GM23338 (cell line): ENCODE data around the gene SLC66A1. TPM values are rescaled to one million over a fixed set of nuclear protein-coding genes. Genes with fewer than 3 reads are reported as not detected.

ENCODE experiments used
- ATAC-seq: fragments of 200-7000 bp; cut with Tn5 transposase; 3 replicates; pipeline ENCODE4 v1.9.1; 2020
- DNase-seq: peaks from one replicate; pipeline ENCODE4 v3.0.0-alpha.2; 2015; ENCODE audit warnings: low spot score
- H2AFZ ChIP-seq: fragments of 200-600 bp; sonication (generic); 2 replicates; pipeline ENCODE4 v1.8.0; 2016; ENCODE audit warnings: antibody characterized with exemption, mild to moderate bottlenecking, moderate library complexity
- H3F3A ChIP-seq: fragments of 200-600 bp; sonication (generic); replicated peaks from 2 replicates; pipeline ENCODE4 v1.8.0; 2017; ENCODE audit warnings: antibody characterized with exemption, mixed run types, low read depth
- H3K27ac ChIP-seq: fragments of 200-600 bp; sonication (generic); 2 replicates; pipeline ENCODE4 v1.6.1; 2016; ENCODE audit warnings: low read depth
- H3K27me3 ChIP-seq: fragments of 200-600 bp; sonication (generic); 2 replicates; pipeline ENCODE4 v1.8.0; 2016; ENCODE audit warnings: mild to moderate bottlenecking, mixed run types, moderate library complexity; ENCODE audit not compliant: insufficient read depth
- H3K36me3 ChIP-seq: fragments of 200-600 bp; sonication (generic); 2 replicates; pipeline ENCODE4 v1.8.0; 2016; ENCODE audit warnings: mild to moderate bottlenecking; ENCODE audit not compliant: insufficient read depth
- H3K4me1 ChIP-seq: fragments of 200-600 bp; sonication (generic); 2 replicates; pipeline ENCODE4 v1.8.0; 2016; ENCODE audit warnings: mild to moderate bottlenecking, moderate library complexity; ENCODE audit not compliant: insufficient read depth
- H3K4me2 ChIP-seq: fragments of 200-600 bp; sonication (generic); 2 replicates; pipeline ENCODE4 v1.7.1; 2017; ENCODE audit warnings: mixed run types
- H3K4me3 ChIP-seq: fragments of 200-600 bp; sonication (generic); 2 replicates; pipeline ENCODE4 v1.6.1; 2016; ENCODE audit warnings: mixed run types
- H3K79me2 ChIP-seq: fragments of 200-600 bp; sonication (generic); replicated peaks from 2 replicates; pipeline ENCODE4 v1.8.0; 2017; ENCODE audit warnings: mild to moderate bottlenecking; ENCODE audit not compliant: insufficient read depth
- H3K9me2 ChIP-seq: fragments of 200-600 bp; sonication (generic); 2 replicates; pipeline ENCODE4 v1.8.0; 2017; ENCODE audit not compliant: insufficient read depth
- H4K20me1 ChIP-seq: fragments of 200-600 bp; sonication (generic); replicated peaks from 2 replicates; pipeline ENCODE4 v1.8.0; 2017; ENCODE audit warnings: mild to moderate bottlenecking; ENCODE audit not compliant: insufficient read depth
- H3K27ac Mint-ChIP-seq: 2 replicates; pipeline ENCODE4 v1.8.0; 2020; ENCODE audit warnings: inconsistent platforms, mild to moderate bottlenecking, moderate library complexity, mixed read lengths
- H3K27me3 Mint-ChIP-seq: 3 replicates; pipeline ENCODE4 v1.8.0; 2022; ENCODE audit warnings: low read depth, mild to moderate bottlenecking, moderate library complexity, mixed read lengths, inconsistent platforms; ENCODE audit not compliant: insufficient read depth, poor library complexity
- H3K36me3 Mint-ChIP-seq: 3 replicates; pipeline ENCODE4 v1.8.0; 2021; ENCODE audit warnings: low read depth, mild to moderate bottlenecking, inconsistent platforms, moderate library complexity, mixed read lengths
- H3K4me1 Mint-ChIP-seq: 3 replicates; pipeline ENCODE4 v1.8.0; 2020; ENCODE audit warnings: mild to moderate bottlenecking, inconsistent platforms, mixed read lengths
- H3K4me3 Mint-ChIP-seq: 3 replicates; pipeline ENCODE4 v1.8.0; 2021; ENCODE audit warnings: moderate library complexity, mild to moderate bottlenecking, inconsistent platforms, mixed read lengths
- H3K9me3 Mint-ChIP-seq: 3 replicates; pipeline ENCODE4 v1.8.0; 2020; ENCODE audit warnings: moderate library complexity, mild to moderate bottlenecking, inconsistent platforms, mixed read lengths
- CTCF ChIP-seq, 2 experiments: fragments of 200-600 bp in 1 of 2; sonication (generic) in 1 of 2; conservative IDR thresholded peaks; 2 replicates each; pipeline versions ENCODE4 v1.5.1 to v1.6.1; 2016 to 2017; ENCODE audit warnings: antibody characterized with exemption in 2 of 2, low read depth in 2 of 2, mild to moderate bottlenecking in 2 of 2, moderate library complexity in 1 of 2
- EZH2 ChIP-seq: fragments of 200-600 bp; sonication (generic); IDR thresholded peaks from one replicate; pipeline ENCODE4 v1.8.0; 2017; ENCODE audit warnings: antibody characterized with exemption, mild to moderate bottlenecking, low read depth; ENCODE audit not compliant: unreplicated experiment
- EZH2phosphoT487 ChIP-seq: fragments of 200-600 bp; sonication (generic); IDR thresholded peaks from one replicate; pipeline ENCODE4 v1.8.1; 2018; ENCODE audit warnings: antibody characterized with exemption; ENCODE audit not compliant: unreplicated experiment
- NANOG ChIP-seq: IDR thresholded peaks from 2 replicates; pipeline ENCODE4 v1.6.1; 2016; ENCODE audit warnings: antibody characterized with exemption, borderline replicate concordance
- POLR2AphosphoS5 ChIP-seq: IDR thresholded peaks from 2 replicates; pipeline ENCODE4 v1.6.1; 2016; ENCODE audit warnings: antibody characterized with exemption, low read depth
- STAT1 ChIP-seq: IDR thresholded peaks from one replicate; pipeline ENCODE4 v1.6.1; 2016; ENCODE audit warnings: antibody characterized with exemption; ENCODE audit not compliant: unreplicated experiment
- ZNF114 ChIP-seq: fragments of 250-450 bp; sonication (Bioruptor Pico); IDR thresholded peaks from 2 replicates; pipeline ENCODE4 v1.5.0; 2020; ENCODE audit warnings: mild to moderate bottlenecking, moderate library complexity
- ZNF331 ChIP-seq: fragments of 250-450 bp; sonication (Bioruptor Pico); IDR thresholded peaks from 2 replicates; pipeline ENCODE4 v1.5.0; 2020; ENCODE audit warnings: low read depth, mild to moderate bottlenecking, moderate library complexity
- polyA plus RNA-seq: library from polyadenylated mRNA; unstranded; fragments of >200 nt; fragmentation: Nextera tagmentation; extraction: Ambion mirVana; gene quantifications from 2 replicates; pipeline ENCODE4 v1.2.1, GENCODE V29; 2016
- total RNA-seq: library from RNA; depleted of rRNA; stranded (reverse); fragments of >200 nt; shearing (Covaris generic); gene quantifications from 2 replicates; pipeline ENCODE4 v1.2.3, GENCODE V29; 2014
- TF ChIP-seq, protein P1 (sequence below): IDR thresholded peaks from 2 replicates; pipeline ENCODE4 v1.6.1; 2016; ENCODE audit warnings: antibody characterized with exemption
- TF ChIP-seq, protein P2 (sequence below): IDR thresholded peaks from one replicate; pipeline ENCODE4 v1.6.1; 2018; ENCODE audit warnings: antibody characterized with exemption; ENCODE audit not compliant: unreplicated experiment

Gene SLC66A1
- total and polyA plus RNA-seq, 2 experiments from 2014 or later: 6.9 to 19.7 TPM

GRCh38 chr1:19328486-19328885, 16.4 kb downstream of the SLC66A1 start:
- Mint-ChIP-seq H3K4me3 (no peak overlapping the region), H3K9me3 (no peaks in the 10 kb centered on the region), H3K27me3 (peaks cover 8% of the 10 kb centered on the region), H3K27ac (no peak overlapping the region), H3K4me1 (no peaks in the 10 kb centered on the region), H3K36me3 (peaks cover 9% of the 10 kb centered on the region)
- Histone ChIP-seq H3F3A (no peaks in the 10 kb centered on the region), H3K4me1 (no peaks in the 10 kb centered on the region), H3K4me2 (no peak overlapping the region), H2AFZ (no peak overlapping the region), H4K20me1 (no peaks in the 10 kb centered on the region; the same call in 1 of the 2 replicates), H3K36me3 (no peaks in the 10 kb centered on the region), H3K27me3 (no peaks in the 10 kb centered on the region), H3K79me2 (no peaks in the 10 kb centered on the region), H3K27ac (no peak overlapping the region), H3K4me3 (no peak overlapping the region), H3K9me2 (no peaks in the 10 kb centered on the region)
- ATAC-seq: no peak
- no peak for DNase-seq
- TF ChIP-seq CTCF (conservative IDR thresholded peaks at IDR 0.05; ENCODE audit: low read depth in 2 of 2): no peak
- no peak for TF ChIP-seq NANOG

DNA sequence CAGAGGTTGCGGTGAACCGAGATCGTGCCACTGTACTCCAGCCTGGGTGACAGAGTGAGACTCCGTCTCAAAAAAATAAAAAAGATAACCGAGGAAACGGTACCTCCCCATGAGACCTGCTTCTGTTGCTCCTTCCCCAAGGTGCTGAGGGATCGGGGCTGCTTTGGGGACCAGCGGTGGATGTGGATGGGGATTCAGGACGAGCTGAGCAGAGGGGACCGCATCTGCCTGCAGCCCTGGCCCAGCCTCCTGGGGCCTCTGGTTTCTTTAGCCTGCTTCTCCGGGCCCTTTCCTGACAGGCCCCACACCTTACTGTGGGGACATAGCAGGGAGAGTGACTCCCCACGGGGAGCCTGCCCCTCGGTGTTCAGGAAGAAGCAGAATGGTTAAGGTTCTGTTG, 17.1 kb downstream of the SLC66A1 start:
- no peaks in the 10 kb centered on the region for H3K36me3 ChIP-seq
- H3F3A ChIP-seq: no peaks in the 10 kb centered on the region
- no peak overlapping the region for H2AFZ ChIP-seq
- no peaks in the 10 kb centered on the region; the same call in 1 of the 2 replicates for H4K20me1 ChIP-seq
- no peaks in the 10 kb centered on the region for H3K27me3 ChIP-seq
- no peak overlapping the region for H3K4me3 ChIP-seq
- DNase-seq (no peak), ATAC-seq (no peak)
- TF ChIP-seq EZH2phosphoT487: no peak
- TF ChIP-seq, protein P1, sequence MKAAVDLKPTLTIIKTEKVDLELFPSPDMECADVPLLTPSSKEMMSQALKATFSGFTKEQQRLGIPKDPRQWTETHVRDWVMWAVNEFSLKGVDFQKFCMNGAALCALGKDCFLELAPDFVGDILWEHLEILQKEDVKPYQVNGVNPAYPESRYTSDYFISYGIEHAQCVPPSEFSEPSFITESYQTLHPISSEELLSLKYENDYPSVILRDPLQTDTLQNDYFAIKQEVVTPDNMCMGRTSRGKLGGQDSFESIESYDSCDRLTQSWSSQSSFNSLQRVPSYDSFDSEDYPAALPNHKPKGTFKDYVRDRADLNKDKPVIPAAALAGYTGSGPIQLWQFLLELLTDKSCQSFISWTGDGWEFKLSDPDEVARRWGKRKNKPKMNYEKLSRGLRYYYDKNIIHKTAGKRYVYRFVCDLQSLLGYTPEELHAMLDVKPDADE: no peak
- TF ChIP-seq, protein P2, sequence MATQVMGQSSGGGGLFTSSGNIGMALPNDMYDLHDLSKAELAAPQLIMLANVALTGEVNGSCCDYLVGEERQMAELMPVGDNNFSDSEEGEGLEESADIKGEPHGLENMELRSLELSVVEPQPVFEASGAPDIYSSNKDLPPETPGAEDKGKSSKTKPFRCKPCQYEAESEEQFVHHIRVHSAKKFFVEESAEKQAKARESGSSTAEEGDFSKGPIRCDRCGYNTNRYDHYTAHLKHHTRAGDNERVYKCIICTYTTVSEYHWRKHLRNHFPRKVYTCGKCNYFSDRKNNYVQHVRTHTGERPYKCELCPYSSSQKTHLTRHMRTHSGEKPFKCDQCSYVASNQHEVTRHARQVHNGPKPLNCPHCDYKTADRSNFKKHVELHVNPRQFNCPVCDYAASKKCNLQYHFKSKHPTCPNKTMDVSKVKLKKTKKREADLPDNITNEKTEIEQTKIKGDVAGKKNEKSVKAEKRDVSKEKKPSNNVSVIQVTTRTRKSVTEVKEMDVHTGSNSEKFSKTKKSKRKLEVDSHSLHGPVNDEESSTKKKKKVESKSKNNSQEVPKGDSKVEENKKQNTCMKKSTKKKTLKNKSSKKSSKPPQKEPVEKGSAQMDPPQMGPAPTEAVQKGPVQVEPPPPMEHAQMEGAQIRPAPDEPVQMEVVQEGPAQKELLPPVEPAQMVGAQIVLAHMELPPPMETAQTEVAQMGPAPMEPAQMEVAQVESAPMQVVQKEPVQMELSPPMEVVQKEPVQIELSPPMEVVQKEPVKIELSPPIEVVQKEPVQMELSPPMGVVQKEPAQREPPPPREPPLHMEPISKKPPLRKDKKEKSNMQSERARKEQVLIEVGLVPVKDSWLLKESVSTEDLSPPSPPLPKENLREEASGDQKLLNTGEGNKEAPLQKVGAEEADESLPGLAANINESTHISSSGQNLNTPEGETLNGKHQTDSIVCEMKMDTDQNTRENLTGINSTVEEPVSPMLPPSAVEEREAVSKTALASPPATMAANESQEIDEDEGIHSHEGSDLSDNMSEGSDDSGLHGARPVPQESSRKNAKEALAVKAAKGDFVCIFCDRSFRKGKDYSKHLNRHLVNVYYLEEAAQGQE: no peak
- TF ChIP-seq ZNF114 (CRISPR knock-in tag): no peak
- TF ChIP-seq POLR2AphosphoS5: no peak
- no peak for TF ChIP-seq STAT1
- no peak for TF ChIP-seq EZH2
- TF ChIP-seq CTCF (conservative IDR thresholded peaks at IDR 0.05; ENCODE audit: low read depth in 2 of 2): no peak
- no peak for TF ChIP-seq NANOG
- no peak for TF ChIP-seq ZNF331
- H3K4me1 Mint-ChIP-seq: no peaks in the 10 kb centered on the region
- H3K27ac ChIP-seq: no peak overlapping the region
- H3K4me2 ChIP-seq: no peak overlapping the region
- H3K9me2 ChIP-seq: no peaks in the 10 kb centered on the region
- H3K9me3 Mint-ChIP-seq: no peaks in the 10 kb centered on the region
- no peak overlapping the region for H3K4me3 Mint-ChIP-seq
- no peak overlapping the region for H3K27ac Mint-ChIP-seq
- peaks cover 7% of the 10 kb centered on the region for H3K36me3 Mint-ChIP-seq
- H3K79me2 ChIP-seq: no peaks in the 10 kb centered on the region
- H3K27me3 Mint-ChIP-seq: peaks cover 8% of the 10 kb centered on the region
- H3K4me1 ChIP-seq: no peaks in the 10 kb centered on the region
